ENCODE results near the gene GRIK4.

GRCh38 chr11:120945042-120945441 lies 433.5 kb downstream of the GRIK4 start:
- TF ChIP-seq EZH2 (IDR thresholded peaks at IDR 0.05; ENCODE audit: borderline replicate concordance, low read depth, low read length, severe bottlenecking), result no peak
- peak in 1 of 2 donors; percentile 6 for TF ChIP-seq CTCF (IDR thresholded peaks at IDR 0.05; ENCODE audit: extremely low read depth in 1 of 2, insufficient read depth in 1 of 2, low read depth in 1 of 2, low read length in 2 of 2)
